ENCODE results near the gene RNF40.

- TF ChIP-seq POLR2AphosphoS5 (IDR thresholded peaks at IDR 0.05) (no peak), CTCF (IDR thresholded peaks at IDR 0.05; ENCODE audit: poor library complexity, severe bottlenecking) (no peak), RAD21 (conservative IDR thresholded peaks at IDR 0.05) (no peak), EZH2 (IDR thresholded peaks at IDR 0.05; ENCODE audit: borderline replicate concordance, insufficient read depth, low read length, poor library complexity, severe bottlenecking) (no peak)
Observed at GRCh38 chr16:30783280-30784109, 21.4 kb downstream of the RNF40 start.
